Measurements from ENCODE around the gene PTPRN2.
"Not testable (repeated sequence)": the region's sequence is repeated elsewhere in the genome, so short reads cannot be mapped to it uniquely, and the experiment has no call there.

Gene PTPRN2

DNA sequence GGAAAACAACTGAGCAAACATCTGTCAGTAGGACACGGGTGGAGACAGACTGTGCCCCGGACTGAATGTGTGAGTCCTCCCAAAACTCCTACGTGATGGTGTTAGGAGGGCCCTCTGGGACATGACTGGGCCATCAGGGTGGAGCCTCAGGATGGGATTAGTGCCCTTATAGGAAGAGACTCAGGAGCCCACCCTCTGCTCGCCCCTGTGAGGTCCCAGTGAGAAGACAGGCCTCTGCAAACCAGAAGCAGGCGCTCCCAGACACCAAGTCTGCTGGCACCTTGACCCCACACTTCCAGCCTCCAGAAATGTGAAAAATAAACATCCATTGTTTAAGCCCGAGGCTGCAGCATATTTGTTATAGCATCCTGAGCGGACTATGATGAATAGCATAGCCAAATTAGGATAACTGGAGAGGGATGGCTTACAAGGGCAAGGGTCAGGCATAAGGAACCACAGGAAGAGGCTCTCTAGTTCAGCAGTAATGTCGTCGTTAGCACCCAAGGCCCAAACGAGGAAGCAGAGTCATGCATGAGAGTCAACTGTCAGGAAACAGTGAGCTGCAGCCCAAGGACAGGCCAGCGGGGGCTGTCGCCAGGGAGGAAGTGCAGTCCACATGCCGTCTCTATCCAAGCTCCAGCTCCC lies 50.6 kb downstream of the PTPRN2 start:
- no peak overlapping the region for H3K27ac ChIP-seq
- no peak for DNase-seq (ENCODE audit: low read depth, low spot score)

GRCh38 chr7:158535079-158535478 lies 52.5 kb downstream of the PTPRN2 start:
- no peak for DNase-seq (ENCODE audit: low read depth, low spot score)

GRCh38 chr7:158534598-158534997 lies 53.0 kb downstream of the PTPRN2 start:
- no peak for DNase-seq (ENCODE audit: low read depth, low spot score)
- H3K27ac ChIP-seq, result no peak overlapping the region

More at GRCh38 chr7:158535079-158535478, 52.5 kb downstream of the PTPRN2 start:
- no peak overlapping the region for H3K27ac ChIP-seq

GRCh38 chr7:158534134-158534515 lies 53.5 kb downstream of the PTPRN2 start:
- not testable (repeated sequence) for H3K27ac ChIP-seq; DNase-seq (ENCODE audit: low read depth, low spot score)

- H3K27ac ChIP-seq, result no peak overlapping the region
- no peak for DNase-seq (ENCODE audit: low read depth, low spot score)
Observed at GRCh38 chr7:158533386-158534133, 54.1 kb downstream of the PTPRN2 start.

- DNase-seq (ENCODE audit: low read depth, low spot score), result no peak
- no peak overlapping the region for H3K27ac ChIP-seq
Observed at GRCh38 chr7:158532093-158532627, 55.5 kb downstream of the PTPRN2 start.

GRCh38 chr7:158531661-158532060 lies 56.0 kb downstream of the PTPRN2 start:
- no peak overlapping the region for H3K27ac ChIP-seq
- DNase-seq (ENCODE audit: low read depth, low spot score), result no peak

- DNase-seq (ENCODE audit: low read depth, low spot score), result no peak
- H3K27ac ChIP-seq, result no peak overlapping the region
Observed at GRCh38 chr7:158530800-158531609, 56.6 kb downstream of the PTPRN2 start.

GRCh38 chr7:158529181-158530096 lies 58.2 kb downstream of the PTPRN2 start:
- H3K27ac ChIP-seq, result no peak overlapping the region
- no peak for DNase-seq (ENCODE audit: low read depth, low spot score)

DNA sequence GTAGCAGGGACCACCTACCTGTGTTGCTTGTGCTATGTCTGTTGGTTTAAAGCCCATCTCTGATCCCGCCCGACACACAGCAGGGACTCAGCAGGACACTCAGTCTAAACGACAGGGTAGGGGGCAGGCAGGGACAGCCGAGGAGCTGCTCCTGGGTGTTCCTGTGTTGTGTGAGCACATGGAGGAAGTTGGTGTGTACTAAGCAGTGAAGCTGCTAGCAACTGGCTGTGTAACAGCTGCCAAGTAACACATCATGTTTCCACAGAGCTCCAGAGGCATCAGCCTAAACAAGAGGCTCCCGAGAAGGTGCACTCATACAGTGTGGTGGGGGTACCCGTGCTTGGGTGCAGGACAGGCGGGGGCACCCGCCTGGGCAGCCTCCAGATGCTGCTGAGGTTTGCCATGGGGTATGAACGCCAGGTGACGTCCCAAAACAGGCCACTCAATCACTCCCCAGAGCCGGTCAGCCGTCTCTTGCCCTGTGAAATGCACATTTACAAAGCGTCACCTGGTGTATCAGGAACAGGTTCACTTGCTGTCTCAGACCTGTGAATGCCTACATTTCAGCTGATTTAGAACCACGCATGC lies 59.6 kb downstream of the PTPRN2 start:
- no peak for DNase-seq (ENCODE audit: low read depth, low spot score)
- no peak overlapping the region for H3K27ac ChIP-seq

DNA sequence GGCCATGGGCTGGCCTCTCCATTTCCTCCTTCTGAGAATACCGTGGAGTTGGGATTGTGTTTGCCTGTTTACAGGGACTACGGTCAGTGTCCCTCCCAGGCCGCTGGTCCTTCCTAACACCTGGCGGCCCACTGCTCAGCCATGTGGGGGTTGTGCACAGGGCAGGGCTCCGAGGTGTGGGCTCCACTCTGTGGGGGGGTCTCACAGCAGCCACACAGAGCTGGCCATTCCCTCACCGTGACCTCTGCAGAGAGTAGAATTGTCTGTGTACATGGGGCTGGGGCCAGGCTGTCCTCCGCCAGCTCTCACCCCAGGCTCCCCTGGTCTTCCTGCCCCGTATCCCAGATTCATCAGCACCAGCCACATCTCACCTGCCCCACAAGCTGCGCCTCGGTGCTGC lies 60.1 kb downstream of the PTPRN2 start:
- no peak overlapping the region for H3K27ac ChIP-seq
- DNase-seq (ENCODE audit: low read depth, low spot score), result no peak

DNA sequence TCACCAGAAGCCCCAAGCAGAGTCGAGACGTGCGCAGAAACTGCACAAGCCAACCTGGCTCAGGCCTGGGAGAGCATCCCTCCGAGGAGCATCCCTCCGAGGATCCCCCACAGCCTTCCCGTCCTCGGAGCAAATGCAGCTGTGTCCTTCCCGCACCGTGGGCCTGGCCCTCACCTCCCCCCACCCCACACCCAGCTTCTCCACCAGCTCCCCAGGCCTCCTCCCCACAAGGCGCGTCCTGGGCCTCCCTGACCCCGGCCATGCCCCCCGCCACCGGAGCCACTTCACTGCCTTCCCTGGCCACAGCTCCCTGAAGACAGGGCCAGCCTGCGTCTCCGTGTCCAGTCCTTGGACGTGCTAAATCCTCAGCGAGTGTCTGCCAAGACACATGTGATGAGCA lies 60.6 kb downstream of the PTPRN2 start:
- DNase-seq (ENCODE audit: low read depth, low spot score), result no peak
- no peak overlapping the region for H3K27ac ChIP-seq

- H3K27ac ChIP-seq, result no peak overlapping the region
- no peak for DNase-seq (ENCODE audit: low read depth, low spot score)
Observed at GRCh38 chr7:158526531-158526930, 61.1 kb downstream of the PTPRN2 start.

GRCh38 chr7:158525648-158526484 lies 61.8 kb downstream of the PTPRN2 start:
- H3K27ac ChIP-seq, result no peak overlapping the region
- no peak for DNase-seq (ENCODE audit: low read depth, low spot score)

DNA sequence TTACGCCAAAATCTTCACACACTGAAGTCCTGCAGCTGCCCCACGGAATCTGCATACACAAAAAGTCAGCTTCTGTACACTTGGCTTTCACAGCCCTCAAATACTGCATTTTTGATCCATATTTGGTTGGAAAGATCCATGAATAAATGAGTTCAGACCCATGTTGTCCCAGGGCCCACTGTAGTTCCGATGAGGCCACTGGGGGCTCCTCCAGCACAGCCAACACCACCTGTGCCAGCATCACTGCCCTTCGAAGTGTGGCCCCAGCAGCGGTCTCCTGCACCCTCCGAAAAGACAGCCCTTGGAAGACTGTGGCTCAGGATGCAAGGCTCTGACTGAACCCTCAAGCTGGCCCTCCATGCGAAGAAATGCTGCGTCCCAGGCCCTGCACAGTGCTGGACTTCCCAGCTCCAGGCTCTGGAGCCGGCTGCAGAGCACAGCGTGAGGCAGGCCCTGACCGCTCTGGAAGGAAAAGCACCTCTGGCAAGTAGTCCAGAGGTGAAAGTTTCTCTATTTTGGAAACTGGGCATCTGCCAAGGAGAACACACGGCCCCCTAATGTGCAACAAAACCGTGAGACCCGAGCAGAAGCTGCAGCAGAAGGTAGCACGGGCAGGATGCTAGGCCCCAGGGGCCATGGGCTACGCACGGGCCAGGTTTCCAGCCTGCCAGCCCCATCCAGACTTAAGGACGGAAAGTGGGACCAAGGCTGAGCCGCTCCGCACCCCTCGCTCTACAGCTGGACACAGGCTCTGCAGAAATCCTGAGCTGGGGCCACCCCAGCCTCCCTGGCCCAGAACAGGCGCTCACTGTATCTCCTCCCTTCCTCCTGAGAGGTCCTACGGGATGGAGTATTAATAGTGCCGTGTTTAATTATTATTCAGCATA lies 62.6 kb downstream of the PTPRN2 start:
- no peak overlapping the region for H3K27ac ChIP-seq
- DNase-seq (ENCODE audit: low read depth, low spot score), result no peak

- not testable (repeated sequence) for DNase-seq (ENCODE audit: low read depth, low spot score); H3K27ac ChIP-seq
Observed at GRCh38 chr7:158524286-158524685, 63.3 kb downstream of the PTPRN2 start.

DNA sequence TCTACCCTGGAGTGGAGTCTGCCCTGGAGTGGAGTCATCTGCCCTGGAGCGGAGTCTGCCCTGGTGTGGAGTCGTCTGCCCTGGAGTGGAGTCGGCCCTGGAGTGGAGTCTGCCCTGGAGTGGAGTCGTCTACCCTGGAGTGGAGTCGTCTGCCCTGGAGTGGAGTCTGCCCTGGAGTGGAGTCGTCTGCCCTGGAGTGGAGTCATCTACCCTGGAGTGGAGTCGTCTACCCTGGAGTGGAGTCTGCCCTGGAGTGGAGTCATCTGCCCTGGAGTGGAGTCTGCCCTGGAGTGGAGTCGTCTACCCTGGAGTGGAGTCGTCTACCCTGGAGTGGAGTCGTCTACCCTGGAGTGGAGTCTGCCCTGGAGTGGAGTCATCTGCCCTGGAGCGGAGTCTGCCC lies 63.7 kb downstream of the PTPRN2 start:
- not testable (repeated sequence) for DNase-seq (ENCODE audit: low read depth, low spot score); H3K27ac ChIP-seq

Data from epithelial cell of prostate (primary cell).